ENCODE measurements around the gene DOCK8. TPM values are rescaled to one million over a fixed set of nuclear protein-coding genes. Genes with fewer than 3 reads are reported as not detected.
"Not testable (repeated sequence)": the region's sequence is repeated elsewhere in the genome, so short reads cannot be mapped to it uniquely, and the experiment has no call there.

The DOCK8 gene
- 15.2 TPM for polyA plus RNA-seq (ENCODE audit: insufficient read length)
- long read RNA-seq, donor 1, partial matches to known transcripts = 11 of 11 reads
- long read RNA-seq, donor 1, other reads (novel, unspliced or antisense) = 0 of 11 reads
- long read RNA-seq, donor 2 = 0 reads
- long read RNA-seq, donor 3 = 0 reads
- long read RNA-seq, donor 4 = 0 reads
- long read RNA-seq, donor 5 = 0 reads
- long read RNA-seq, donor 6 = 0 reads
- long read RNA-seq, donor 7, partial matches to known transcripts = 32 of 32 reads
- long read RNA-seq, donor 7, other reads (novel, unspliced or antisense) = 0 of 32 reads
- long read RNA-seq, donor 8 = 0 reads

DNA sequence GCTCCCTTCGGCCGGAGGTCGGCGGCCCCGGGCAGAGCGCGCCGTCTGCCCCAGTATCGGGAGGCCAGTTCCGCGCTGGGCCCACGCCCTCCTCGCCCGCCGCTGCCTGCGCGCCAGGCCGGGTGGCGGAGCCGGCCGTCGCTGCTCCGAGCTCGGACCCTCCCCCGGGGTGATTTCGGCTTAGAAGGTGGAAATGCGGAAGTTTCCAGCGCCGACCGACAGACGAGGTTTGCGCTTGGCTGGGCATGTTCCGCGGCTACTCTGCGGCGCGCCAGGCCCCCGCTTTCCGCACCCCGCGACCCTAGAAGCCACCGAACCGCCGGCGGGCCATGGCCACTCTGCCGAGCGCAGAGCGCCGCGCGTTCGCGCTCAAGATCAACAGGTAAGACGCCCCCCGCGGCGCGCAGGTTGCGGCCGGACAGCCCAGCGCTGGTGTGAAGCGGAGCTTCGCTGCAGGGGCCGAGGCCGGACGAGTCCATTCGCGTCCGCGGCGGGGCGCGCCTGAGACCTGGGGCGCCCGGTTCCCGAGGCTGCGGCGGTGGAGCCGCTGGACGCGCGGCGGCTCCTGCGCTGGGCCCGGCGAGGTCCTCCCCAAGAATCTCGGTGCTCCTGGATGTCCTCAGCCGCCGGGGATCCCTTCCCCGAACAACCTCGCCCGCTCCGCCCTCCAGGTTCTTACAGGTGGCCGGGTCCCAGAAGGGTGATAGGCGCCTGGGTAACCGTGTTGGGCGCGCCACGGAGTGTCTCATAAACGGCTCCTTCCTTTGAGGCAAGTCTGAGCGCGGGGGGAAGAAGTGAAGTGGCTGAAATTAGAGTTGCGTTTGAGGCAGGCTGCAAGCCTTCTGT is at the start of gene DOCK8:
DOCK8 (plus strand) TSS at position 218 of the 846 bp plus-strand sequence; CDS start at position 330, 112 bp downstream.
- DNase-seq = peak; percentile 48

DNA sequence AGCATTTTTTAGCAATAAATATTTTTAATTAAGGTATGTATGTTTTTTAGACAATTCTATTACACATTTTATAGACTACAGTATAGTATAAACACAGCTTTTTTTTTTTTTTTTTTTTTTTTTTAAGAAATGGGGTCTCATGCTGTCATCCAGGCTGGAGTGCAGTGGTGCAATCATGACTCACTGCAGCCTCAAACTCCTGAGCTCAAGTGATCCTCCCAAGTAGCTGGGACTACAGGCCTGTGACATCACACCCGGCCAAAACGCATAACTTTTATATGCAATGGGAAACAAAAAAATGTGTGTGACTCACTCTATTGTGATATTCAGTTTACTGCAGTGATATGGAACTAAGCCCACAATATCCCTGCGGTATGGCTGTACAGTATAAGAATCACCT is 44.9 kb upstream of the DOCK8 start:
- not testable (repeated sequence) for DNase-seq

DNA sequence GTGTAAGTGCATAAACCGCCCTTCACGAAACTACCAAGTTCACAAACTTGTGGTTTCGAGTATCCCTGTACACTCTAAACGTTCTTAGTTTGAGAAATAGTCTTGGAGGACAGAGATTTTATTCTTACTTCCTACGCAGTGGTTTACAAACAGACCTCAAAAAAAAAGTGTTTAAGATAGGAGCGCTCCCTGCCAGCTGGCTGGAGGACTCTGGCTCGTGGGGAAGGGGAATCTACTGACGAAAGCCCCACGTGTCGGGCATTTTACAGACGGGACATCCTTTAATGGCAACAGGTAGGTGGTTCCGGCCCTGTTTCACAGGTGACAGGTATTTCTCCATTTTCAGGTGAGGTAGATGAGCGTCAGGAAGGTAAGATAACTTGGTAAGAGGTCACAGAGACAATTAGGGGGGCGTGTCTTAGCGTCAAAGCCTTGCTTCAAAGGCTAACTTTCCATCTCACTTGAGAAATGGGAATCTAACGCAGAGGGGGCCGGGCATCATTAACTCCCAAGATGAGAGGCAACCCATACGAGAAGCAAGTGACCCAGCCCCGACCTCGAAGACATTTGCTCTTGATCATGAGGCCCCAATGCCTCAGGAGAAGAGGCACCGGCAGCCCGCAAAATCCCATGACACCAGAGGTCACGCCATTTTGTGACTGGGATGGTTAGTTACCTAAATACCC is 36.4 kb upstream of the DOCK8 start:
- peak; percentile 0 for DNase-seq

DNA sequence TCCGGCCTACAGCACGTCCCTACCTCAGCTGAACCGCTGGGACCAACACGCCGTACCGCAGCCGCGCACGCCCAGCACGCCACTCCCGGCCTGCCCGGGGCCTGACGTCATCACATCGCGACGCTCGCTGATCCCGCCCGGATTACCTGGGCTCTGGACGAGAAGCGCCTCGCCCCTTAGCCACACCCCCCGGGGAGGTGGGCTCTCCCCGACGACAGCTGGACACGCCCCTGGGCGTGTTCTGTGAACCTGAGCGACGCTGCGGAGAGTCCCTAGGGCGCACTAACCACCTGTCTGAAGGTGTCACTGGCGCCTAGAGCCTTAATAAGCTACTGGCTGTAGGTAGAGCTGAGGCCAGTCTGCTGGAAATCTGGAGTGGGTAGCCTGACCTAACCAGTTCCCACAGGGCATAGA is 35.7 kb upstream of the DOCK8 start, which contains the start of gene ZNG1A:
ZNG1A (minus strand) TSS at position 87 of the 414 bp plus-strand sequence. CDS start 87 bp downstream, outside the sequence.
- DNase-seq = peak; percentile 75

DNA sequence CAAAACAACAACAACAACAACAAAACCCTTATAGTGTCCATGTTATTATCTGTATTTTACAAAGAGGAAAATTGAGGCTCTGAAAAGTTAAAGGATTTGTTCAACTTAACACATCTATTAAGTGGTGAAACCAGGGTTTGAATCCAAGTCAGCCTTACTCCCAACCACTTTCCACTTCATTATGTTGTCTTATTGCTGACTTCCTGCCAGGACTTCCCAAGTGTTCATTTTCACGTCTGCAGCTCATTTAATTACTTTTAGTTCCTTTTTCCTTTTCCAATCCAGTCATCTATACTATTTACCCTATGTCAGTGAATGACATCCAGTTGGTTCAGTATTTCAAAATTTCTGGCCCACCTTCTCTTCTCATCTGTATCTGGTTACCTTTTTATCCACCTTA is 15.1 kb upstream of the DOCK8 start:
- not testable (repeated sequence) for DNase-seq

DNA sequence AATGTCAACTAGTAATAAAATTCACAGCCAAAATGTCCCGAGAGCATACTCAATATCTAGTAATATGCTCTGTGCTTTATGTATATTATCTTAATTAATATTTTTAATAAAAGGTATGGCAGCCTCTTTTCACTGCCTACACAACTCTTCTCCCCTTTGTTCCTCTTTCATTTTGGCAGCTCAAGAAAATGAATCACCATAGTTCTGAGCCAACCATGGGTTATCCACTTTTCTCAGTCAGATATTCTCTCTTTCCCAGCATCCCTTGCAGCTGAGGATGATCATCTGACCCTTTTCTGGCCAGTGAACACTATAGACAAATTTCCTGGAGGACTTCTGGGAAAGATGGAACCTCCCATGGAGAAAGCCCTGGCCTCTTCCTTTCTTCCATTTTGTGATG is 8.2 kb upstream of the DOCK8 start:
- DNase-seq = no peak

DNA sequence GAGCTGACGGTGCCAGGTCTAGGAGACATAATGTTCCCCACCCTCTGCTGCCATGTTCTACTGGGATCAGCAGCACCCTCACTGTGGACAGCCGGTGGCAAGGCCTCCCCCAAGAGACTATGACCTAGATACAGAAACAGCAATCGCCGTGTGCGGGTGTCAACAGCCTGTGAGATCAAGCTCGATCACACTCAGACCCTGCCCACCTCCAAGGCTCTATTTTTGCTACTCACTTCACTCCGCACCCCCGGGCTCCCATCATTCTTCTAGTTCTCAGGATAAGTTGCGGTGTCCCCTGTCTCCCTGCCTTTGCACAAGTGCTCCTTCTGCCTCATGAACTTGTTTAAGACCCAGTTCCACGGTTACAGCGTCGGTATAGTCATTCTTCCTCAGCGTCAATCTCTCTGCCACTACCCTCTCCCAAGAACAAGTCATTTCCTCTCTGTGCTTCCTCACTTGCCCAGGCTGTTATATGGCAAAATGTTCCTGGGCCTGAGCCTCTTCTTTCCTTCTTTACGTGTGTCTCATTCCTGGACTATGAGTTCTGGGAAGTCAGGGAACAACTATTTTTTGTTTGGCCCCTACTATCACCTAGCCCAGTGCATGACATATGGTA is 5.4 kb upstream of the DOCK8 start:
- no peak for DNase-seq

DNA sequence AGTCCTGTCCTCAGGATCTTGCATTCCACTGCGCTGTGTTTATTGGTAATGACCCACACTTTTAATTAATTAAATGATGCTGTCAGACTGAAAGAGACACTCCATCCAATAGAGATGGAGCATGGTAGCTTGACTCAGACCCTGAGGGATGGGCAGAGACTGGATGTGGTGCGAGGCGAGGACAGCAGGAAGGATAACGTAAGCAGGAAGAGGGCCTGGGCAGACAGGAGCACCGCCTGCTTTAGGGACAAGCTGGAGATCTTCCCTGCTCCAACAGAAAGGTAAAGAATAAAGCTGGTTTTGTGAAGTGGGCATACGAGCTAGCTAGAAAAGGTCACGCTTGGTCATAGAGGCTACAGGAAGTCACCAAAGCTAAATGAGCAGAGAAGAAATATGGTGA is 3.6 kb upstream of the DOCK8 start:
- DNase-seq = no peak

DNA sequence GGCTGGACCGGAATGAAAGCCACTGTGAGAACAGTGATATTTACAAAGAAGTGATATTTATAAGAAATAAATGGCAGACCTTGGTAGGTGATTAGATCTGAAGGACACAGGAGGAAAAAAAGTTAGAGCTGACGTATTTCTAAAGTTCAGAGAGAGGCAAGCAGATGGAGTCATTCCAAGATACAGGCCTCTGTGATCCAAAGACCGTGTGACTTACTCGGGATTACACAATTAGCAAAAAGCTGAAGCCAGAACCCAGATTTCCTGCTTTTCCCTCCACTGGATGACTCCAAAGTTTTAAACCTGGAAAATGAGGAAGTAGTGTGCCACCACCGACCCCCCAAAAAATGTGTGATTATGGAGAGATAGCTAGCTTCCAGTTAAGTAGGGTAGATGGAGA is 3.1 kb upstream of the DOCK8 start:
- DNase-seq = no peak

DNA sequence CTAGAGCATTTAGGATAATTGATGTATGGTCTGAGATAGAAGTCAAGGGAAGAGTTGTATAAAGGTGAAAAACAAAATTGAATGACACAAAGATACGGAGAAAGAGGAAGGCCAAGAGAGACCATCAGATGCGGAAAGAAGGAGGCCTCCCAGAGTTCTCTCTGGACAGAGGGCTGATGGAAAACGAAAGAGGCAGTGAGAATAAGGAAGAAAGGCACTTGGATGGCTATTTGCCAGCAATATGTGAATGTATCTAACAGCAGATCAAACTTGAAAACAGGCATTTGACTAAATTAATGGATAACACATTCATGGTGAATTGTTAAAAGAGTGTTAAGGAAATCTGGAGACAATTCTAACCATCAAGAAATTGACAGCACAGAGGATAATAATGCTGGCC is 2.4 kb upstream of the DOCK8 start:
- no peak for DNase-seq

DNA sequence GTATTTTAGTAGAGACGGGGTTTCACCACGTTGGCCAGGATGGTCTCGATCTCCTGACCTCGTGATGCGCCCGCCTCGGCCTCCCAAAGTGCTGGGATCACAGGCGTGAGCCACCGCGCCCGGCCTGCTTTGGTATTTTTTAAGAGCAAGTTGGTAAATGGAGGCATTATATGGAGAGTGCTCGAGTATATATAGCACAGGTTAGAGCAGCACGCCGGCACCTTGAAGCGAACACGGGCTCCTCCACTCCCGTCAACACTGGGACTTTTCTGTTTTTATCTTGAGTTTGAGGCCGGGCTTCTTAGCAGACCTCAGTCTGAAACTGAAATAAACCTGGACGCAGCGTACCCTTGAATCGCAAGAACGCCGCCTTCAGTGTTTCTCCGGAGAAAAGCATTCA is 764 bp upstream of the DOCK8 start:
- DNase-seq = not testable (repeated sequence)

DNA sequence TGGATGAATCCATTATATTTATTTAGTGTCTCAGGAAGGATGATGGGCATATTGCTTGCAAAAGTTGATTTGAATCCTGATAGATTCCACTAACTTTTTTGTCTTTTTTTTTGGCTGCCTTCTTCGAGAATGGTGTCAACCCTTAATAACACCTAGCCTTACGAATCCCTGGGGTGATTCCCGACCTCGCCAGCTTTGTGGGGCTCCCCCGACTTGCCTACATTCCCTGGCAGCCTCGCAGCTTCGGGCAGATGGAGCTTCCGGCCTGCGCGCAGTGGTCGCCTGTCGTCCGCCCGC is 366 bp upstream of the DOCK8 start:
- DNase-seq = no peak

DNA sequence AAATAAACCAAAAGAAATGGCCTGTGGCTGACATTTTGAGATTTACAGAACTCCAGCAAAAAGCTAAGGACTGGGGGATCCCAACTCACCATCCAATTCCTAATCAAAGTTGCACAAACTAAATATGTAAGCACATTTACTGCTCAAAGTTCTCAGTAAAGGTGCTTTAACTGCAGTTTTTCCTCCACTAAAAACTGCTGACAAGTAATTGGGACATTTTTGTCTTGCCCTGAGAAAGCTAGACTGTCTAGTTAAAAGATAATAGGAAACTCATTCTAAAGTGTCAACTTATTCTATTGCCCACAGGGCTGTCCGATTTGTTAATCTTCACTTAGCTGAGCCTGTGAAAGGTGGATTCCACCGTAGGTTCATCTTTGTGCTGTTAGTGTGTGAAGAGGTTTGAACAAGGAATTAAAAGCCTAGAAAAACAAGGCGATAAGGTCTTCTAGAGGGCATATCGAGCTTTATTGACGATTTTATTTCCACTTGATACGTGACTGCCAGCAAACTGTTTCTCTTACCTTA is 1.0 kb downstream of the DOCK8 start:
- DNase-seq = no peak

DNA sequence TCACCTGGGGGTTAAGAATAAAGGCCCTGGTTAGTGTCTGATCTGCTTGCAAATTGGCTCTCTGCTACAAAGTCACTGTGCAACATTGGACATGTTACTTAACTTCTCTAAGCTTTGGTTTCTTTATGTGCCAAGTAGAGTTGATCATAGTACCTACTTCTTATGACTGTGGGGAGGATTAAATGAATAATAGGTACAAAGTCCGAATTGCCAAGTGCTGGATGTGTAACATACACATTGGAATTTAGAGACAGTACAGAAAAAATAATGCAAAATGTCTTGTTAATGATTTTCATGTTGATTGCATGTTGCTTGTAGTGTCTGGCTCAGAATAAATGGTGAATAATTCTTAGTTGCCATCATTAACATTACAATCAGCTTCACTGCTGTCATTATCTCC is 2.2 kb downstream of the DOCK8 start:
- no peak for DNase-seq

DNA sequence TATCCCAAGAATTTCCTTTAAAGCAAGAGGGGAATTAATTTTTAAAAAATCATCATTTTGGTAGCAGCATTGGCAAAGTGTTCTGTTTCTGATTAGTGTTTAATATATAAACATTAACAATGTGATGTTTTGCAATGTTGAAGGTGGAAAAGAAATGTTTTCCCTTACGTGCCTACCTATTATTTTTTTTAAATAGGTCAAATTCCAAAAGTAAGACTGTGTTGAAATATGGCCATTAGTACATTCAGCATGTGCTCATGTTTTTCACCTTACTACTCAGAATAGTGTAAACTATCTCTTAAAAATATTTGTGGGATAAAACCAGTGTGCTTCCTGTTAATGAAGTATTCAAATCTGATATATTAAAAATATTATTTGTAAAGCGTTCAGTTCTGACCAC is 3.3 kb downstream of the DOCK8 start:
- DNase-seq = no peak

DNA sequence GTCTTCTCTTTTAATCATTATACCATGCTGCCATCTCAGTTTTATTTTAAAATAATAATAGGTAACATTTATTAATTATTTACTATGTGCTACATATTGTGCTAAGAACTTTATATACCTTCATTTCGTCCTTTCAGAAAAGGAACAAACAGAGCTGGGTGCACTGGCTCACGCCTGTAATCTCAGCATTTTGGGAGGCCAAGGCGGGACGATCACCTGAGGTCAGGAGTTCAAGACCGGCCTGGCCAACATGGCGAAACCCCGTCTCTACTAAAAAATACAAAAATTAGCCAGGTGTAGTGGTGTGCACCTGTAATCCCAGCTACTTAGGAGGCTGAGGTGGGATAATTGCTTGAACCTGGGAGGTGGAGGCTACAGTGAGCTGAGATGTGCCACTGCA is 4.4 kb downstream of the DOCK8 start:
- not testable (repeated sequence) for DNase-seq

DNA sequence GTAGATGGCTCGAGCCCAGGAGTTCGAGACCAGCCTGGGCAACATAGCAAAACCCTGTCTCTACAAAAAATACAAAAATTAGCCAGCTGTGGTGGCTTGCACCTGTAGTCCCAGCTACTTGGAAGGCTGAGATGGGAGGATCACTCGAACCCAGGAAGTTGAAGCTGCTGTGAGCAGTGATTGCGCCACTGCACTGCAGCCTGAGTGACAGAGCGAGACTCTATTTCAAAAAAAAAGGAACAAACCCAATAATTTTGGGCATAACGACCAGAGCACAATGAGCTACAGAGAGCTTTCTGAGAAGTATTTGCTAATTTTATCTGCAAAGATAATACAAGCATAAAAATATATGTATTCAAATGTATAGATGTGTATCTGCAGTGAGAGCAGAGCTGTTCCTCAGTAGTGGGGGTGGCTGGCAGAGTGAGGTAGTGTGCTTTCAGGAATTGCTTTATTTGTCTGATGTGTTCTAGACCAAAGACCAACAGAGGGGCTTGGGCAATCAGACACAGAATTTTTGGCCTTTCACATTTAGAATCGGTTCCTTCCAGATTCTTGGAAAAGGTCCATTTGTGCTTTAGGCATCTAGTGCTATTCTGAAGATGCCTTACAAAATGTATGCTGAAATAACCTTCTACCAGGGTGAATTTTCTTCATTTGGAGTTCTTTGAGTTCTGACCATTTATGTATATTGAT is 5.2 kb downstream of the DOCK8 start:
- DNase-seq = no peak

DNA sequence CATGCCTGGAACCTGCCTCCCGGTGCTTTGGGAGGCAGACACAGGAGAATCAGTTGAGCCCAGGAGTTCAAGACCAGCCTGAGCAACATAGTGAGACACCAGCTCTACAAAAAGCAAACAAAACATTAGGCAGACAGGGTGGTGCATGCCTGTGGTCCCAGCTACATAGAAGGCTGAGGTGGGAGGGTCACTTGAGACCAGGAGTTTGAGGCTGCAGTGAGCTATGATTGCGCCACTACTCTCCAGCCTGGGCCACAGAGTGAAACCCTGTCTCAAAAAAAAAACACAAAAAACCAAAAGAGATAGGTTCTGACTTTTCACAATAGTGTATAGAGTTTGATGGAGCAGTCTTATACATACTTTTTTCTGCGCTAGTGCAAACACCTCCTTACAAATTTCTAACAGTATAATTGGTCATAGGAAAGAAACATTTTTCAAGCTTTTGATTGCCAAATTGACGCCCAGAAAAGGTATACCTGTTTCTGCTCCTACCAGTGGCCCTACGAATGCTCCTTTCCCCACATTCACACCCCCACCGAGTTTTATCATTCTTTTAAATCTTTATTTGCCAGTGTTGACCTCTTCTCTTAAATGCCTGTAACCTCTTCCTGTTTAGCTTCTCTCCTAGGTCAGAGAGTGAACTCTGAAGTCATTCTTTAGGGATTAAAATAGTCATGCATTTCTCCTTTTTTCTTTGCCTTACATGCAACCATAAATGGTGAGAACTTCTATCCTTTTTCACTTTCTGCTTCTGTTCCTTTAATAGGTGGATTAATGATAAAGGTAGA is 7.5 kb downstream of the DOCK8 start:
- DNase-seq = no peak

DNA sequence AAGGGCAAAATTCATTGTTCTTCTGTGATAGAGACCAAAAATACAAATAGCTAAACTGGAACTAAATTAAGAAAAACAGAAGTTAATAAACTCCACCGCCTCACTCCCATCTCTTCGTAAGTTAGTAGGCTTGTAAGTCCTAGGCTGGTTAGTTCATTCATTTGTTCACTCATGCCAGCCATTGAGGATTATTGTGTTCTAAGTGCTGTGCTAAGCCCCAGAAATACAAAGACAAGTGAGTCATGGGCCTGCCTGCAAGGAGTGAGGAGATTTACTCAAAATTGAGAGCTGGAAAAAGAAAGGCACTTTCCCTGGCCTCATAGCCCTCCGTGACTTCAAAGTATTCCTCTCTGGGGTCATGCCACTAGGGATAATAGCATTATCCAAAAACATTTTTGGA is 8.5 kb downstream of the DOCK8 start:
- no peak for DNase-seq

DNA sequence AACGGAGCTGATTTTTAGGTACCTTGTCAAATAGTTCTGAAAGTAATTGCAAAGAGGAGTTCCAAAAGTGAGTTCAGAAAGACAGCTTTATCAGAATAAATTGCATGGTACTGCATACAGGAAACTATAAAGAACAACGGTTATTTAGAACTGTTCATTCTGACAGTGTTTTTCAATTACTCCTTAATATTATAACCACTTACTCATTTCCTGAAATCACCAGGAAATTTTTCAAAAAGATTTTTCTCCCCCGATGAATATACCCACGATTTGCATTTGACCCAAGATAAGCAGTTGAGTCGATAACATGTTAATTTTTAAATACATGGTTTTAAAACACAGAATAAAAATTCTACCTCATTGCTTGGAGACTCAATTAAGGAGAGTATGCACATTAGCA is 9.4 kb downstream of the DOCK8 start:
- DNase-seq = no peak

Measured in left kidney (tissue), 8 donors.